ENCODE results near the gene POU2AF2.

GRCh38 chr11:111231836-111232235, 13.7 kb upstream of the POU2AF2 start:
- TF ChIP-seq CTCF (IDR thresholded peaks at IDR 0.05) (no peak), POLR2A (IDR thresholded peaks at IDR 0.05) (no peak)

Data from esophagus squamous epithelium (tissue), 4 donors.